ENCODE results near the gene OXGR1.

OXGR1 gene

GRCh38 chr13:96982672-96983071 lies 11.6 kb downstream of the OXGR1 start:
- TF ChIP-seq SIN3A (IDR thresholded peaks at IDR 0.05; ENCODE audit: borderline replicate concordance, insufficient read depth, low read length) (no peak), TAF1 (IDR thresholded peaks at IDR 0.05; ENCODE audit: borderline replicate concordance, insufficient read depth, low read length) (no peak), REST (IDR thresholded peaks at IDR 0.05; ENCODE audit: insufficient read depth in 1 of 2, low read depth in 2 of 2, low read length in 2 of 2) (no peak), POLR2AphosphoS5 (IDR thresholded peaks at IDR 0.05; ENCODE audit: low read depth, low read length) (no peak), FOXP2 (optimal IDR thresholded peaks at IDR 0.05; ENCODE audit: borderline replicate concordance, extremely low read depth, extremely low read length, insufficient read depth) (no peak)

- no peak for TF ChIP-seq FOXP2 (optimal IDR thresholded peaks at IDR 0.05; ENCODE audit: borderline replicate concordance, extremely low read depth, extremely low read length, insufficient read depth)
- no peak for TF ChIP-seq POLR2AphosphoS5 (IDR thresholded peaks at IDR 0.05; ENCODE audit: low read depth, low read length)
- TF ChIP-seq SIN3A (IDR thresholded peaks at IDR 0.05; ENCODE audit: borderline replicate concordance, insufficient read depth, low read length) = no peak
- no peak for TF ChIP-seq TAF1 (IDR thresholded peaks at IDR 0.05; ENCODE audit: borderline replicate concordance, insufficient read depth, low read length)
- TF ChIP-seq REST (IDR thresholded peaks at IDR 0.05; ENCODE audit: insufficient read depth in 1 of 2, low read depth in 2 of 2, low read length in 2 of 2) = no peak
These were observed 26.2 kb downstream of the OXGR1 start for GRCh38 chr13:96968027-96968426.

DNA sequence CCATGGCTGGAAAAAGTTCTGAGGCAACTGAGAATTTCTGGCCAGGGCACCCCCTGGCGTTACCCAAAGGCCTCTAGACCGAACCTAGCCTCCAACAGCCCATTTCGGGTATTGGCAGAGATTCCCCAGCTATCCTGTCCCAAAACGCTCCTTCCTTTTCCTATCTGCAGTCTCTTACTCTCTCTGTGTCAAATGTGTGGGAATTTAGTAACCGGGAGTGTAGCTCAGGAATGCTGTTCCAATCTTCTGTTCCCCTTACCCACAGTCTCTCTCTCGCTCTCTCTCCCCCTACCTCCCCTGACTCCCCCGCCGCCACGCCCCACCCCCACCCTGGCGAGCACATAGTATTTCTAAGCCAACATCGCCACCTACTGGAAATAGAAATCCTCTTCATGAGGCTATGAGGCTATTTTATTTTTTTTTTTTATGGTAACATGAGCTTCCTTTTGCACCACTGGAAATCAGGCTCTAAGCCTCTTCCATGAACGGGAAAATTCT lies 27.0 kb downstream of the OXGR1 start:
- TF ChIP-seq TAF1 (IDR thresholded peaks at IDR 0.05; ENCODE audit: borderline replicate concordance, insufficient read depth, low read length) (no peak), REST (IDR thresholded peaks at IDR 0.05; ENCODE audit: insufficient read depth in 1 of 2, low read depth in 2 of 2, low read length in 2 of 2) (no peak), POLR2AphosphoS5 (IDR thresholded peaks at IDR 0.05; ENCODE audit: low read depth, low read length) (no peak), SIN3A (IDR thresholded peaks at IDR 0.05; ENCODE audit: borderline replicate concordance, insufficient read depth, low read length) (no peak), FOXP2 (optimal IDR thresholded peaks at IDR 0.05; ENCODE audit: borderline replicate concordance, extremely low read depth, extremely low read length, insufficient read depth) (no peak)

GRCh38 chr13:96966415-96967102 lies 27.7 kb downstream of the OXGR1 start:
- no peak for TF ChIP-seq TAF1 (IDR thresholded peaks at IDR 0.05; ENCODE audit: borderline replicate concordance, insufficient read depth, low read length)
- TF ChIP-seq FOXP2 (optimal IDR thresholded peaks at IDR 0.05; ENCODE audit: borderline replicate concordance, extremely low read depth, extremely low read length, insufficient read depth) = no peak
- TF ChIP-seq SIN3A (IDR thresholded peaks at IDR 0.05; ENCODE audit: borderline replicate concordance, insufficient read depth, low read length) = no peak
- TF ChIP-seq POLR2AphosphoS5 (IDR thresholded peaks at IDR 0.05; ENCODE audit: low read depth, low read length) = no peak
- no peak for TF ChIP-seq REST (IDR thresholded peaks at IDR 0.05; ENCODE audit: insufficient read depth in 1 of 2, low read depth in 2 of 2, low read length in 2 of 2)

Measured in PFSK-1 (cell line).